Activated CD8-positive, alpha-beta memory T cell treated with anti-CD3 and anti-CD28 coated beads for 24 hours (primary cell): Measurements from ENCODE around the gene SPECC1L.
A peak's percentile ranks its signal among the peaks of the same experiment; 100 is the strongest.

ENCODE experiments used
- DNase-seq: peaks from one replicate; pipeline ENCODE4 v3.0.0-alpha.2; 2020

Gene SPECC1L

GRCh38 chr22:24401931-24402367, 131.3 kb downstream of the SPECC1L start:
- no peak for DNase-seq

GRCh38 chr22:24402460-24403192, 132.0 kb downstream of the SPECC1L start:
- DNase-seq, result peak; percentile 56

GRCh38 chr22:24403346-24403745, 132.7 kb downstream of the SPECC1L start:
- DNase-seq, result no peak

- peak; percentile 46 for DNase-seq
These were observed 134.1 kb downstream of the SPECC1L start for GRCh38 chr22:24404561-24405275.

- peak; percentile 30 for DNase-seq
These were observed 135.1 kb downstream of the SPECC1L start for GRCh38 chr22:24405631-24406321.

- DNase-seq, result peak; percentile 53
These were observed 136.0 kb downstream of the SPECC1L start for GRCh38 chr22:24406322-24407277.

- DNase-seq, result peak; percentile 52
These were observed 136.6 kb downstream of the SPECC1L start for GRCh38 chr22:24407278-24407665.

- peak; percentile 51 for DNase-seq
These were observed 137.3 kb downstream of the SPECC1L start for GRCh38 chr22:24407884-24408283.

GRCh38 chr22:24408630-24409029, 138.0 kb downstream of the SPECC1L start:
- peak; percentile 53 for DNase-seq

- no peak for DNase-seq
These were observed 139.1 kb downstream of the SPECC1L start for GRCh38 chr22:24409707-24410106.

- DNase-seq, result peak; percentile 63
These were observed 139.7 kb downstream of the SPECC1L start for GRCh38 chr22:24410110-24410856.

- DNase-seq, result no peak
These were observed 140.8 kb downstream of the SPECC1L start for GRCh38 chr22:24411256-24412004.

- DNase-seq, result no peak
These were observed 141.6 kb downstream of the SPECC1L start for GRCh38 chr22:24412274-24412673.

- no peak for DNase-seq
These were observed 142.6 kb downstream of the SPECC1L start for GRCh38 chr22:24413271-24413670.

GRCh38 chr22:24413736-24414385, 143.2 kb downstream of the SPECC1L start:
- no peak for DNase-seq

- no peak for DNase-seq
These were observed 143.9 kb downstream of the SPECC1L start for GRCh38 chr22:24414523-24414922.

GRCh38 chr22:24414984-24415945, 144.6 kb downstream of the SPECC1L start:
- no peak for DNase-seq

- DNase-seq, result no peak
These were observed 145.5 kb downstream of the SPECC1L start for GRCh38 chr22:24416095-24416494.

GRCh38 chr22:24416611-24417010, 146.0 kb downstream of the SPECC1L start:
- DNase-seq, result no peak
